Heart right ventricle (tissue), 16 donors: Measurements from ENCODE around the gene TRPV5. TPM values are rescaled to one million over a fixed set of nuclear protein-coding genes. Genes with fewer than 3 reads are reported as not detected.

Experiments used
- ATAC-seq, 8 donors: fragments of 200-7000 bp; cut with Tn5 transposase; one replicate each; pipeline ENCODE4 v1.9.1; 2020; ENCODE audit warnings: mild to moderate bottlenecking in 8 of 8, moderate library complexity in 8 of 8, moderate number of reproducible peaks in 1 of 8
- DNase-seq, 2 donors: peaks; one replicate each; pipeline ENCODE4 v3.0.0-alpha.2; 2020
- H3K27ac ChIP-seq, 10 donors: fragments of 200-600 bp; sonication (generic) in 2 of 10; one replicate each; pipeline versions ENCODE4 v1.5.0 to v1.8.0; 2020 to 2022; ENCODE audit warnings: mild to moderate bottlenecking in 3 of 10
- H3K27me3 ChIP-seq, 7 donors: fragments of 200-600 bp; one replicate each; pipeline ENCODE4 v1.8.0; 2021 to 2022; ENCODE audit warnings: mild to moderate bottlenecking in 2 of 7
- H3K36me3 ChIP-seq, 9 donors: fragments of 200-600 bp; sonication (generic) in 1 of 9; one replicate each; pipeline versions ENCODE4 v1.5.0 to v1.8.0; 2020 to 2022; ENCODE audit warnings: mild to moderate bottlenecking in 2 of 9
- H3K4me1 ChIP-seq, 9 donors: fragments of 200-600 bp; sonication (generic) in 1 of 9; one replicate each; pipeline versions ENCODE4 v1.5.0 to v1.8.0; 2020 to 2022; ENCODE audit warnings: mild to moderate bottlenecking in 4 of 9
- H3K4me3 ChIP-seq, 10 donors: fragments of 200-600 bp; sonication (generic) in 2 of 10; one replicate each; pipeline versions ENCODE4 v1.5.0 to v1.8.0; 2020 to 2022; ENCODE audit warnings: mild to moderate bottlenecking in 7 of 10, moderate library complexity in 2 of 10
- H3K9me3 ChIP-seq, 11 donors: fragments of 200-600 bp in 10 of 11; sonication (generic) in 2 of 11; one replicate each; pipeline versions ENCODE4 v1.5.0 to v1.8.0; 2013 to 2022; ENCODE audit warnings: mild to moderate bottlenecking in 2 of 11, control low read depth in 1 of 11, moderate library complexity in 1 of 11
- CTCF ChIP-seq, 9 donors: fragments of 200-600 bp; sonication (generic) in 2 of 9; IDR thresholded peaks; one replicate each; pipeline versions ENCODE4 v1.5.0 to v1.8.0; 2021 to 2022; ENCODE audit warnings: antibody characterized with exemption in 9 of 9, mild to moderate bottlenecking in 5 of 9, moderate library complexity in 1 of 9
- WGBS, 2 donors: extraction: QIAGEN DNeasy Blood & Tissue Kit; methylation state at CpG; one replicate each; pipeline ENCODE4 v1.1.7; 2013; ENCODE audit warnings: inconsistent platforms in 1 of 2; 5-methylcytosine and 5-hydroxymethylcytosine counted together
- intact Hi-C, 10 donors: fragments of 100-400 bp; cut with DNase I; formaldehyde crosslinking; loops; one replicate each; pipeline versions ENCODE4 v1.11.1 to v1.14.2; 2022
- polyA plus RNA-seq, 2 donors: library from polyadenylated mRNA; stranded (reverse); fragments of 200-250 nt; gene quantifications; one replicate each; pipeline ENCODE4 v1.2.3, GENCODE V29; 2013
- total RNA-seq, 10 donors: library from RNA; stranded (reverse); fragmentation: NEBNext Ultra II Directional in 3 of 10; extraction: Animal tissue kit (Norgen Biotek cat#: 25700) in 3 of 10; gene quantifications; one replicate each; pipeline versions ENCODE4 v1.2.1 to v1.2.4, GENCODE V29; 2021 to 2023
- donor health status: Arrhythmogenic right ventricular cardiomyopathy.
- donor health status: ischemic (EF 13 %, LVEDD 7.1; RV severe dilation, severe dysfunction).
- donor health status: healthy with polysubstance abuse.
- donor health status: DM: no; HTN: yes; CAD: no.
- donor health status: DM: no; HTN: no; CAD: no.
- donor health status: ischemic (EF 25% LVEDD 6.9; RV normal size, moderate dysfunction).
- donor health status: ischemic (EF 25% LVEDD 5.7; RV mildly dilated, moderate dysfunction).
- donor health status: healthy.
- donor health status: DM: yes; HTN: yes; CAD: no.
- donor health status: Ischemic cardiomyopathy.
- donor health status: ischemic (EF 35%, LVEDD 5.7; RV mildly dilated, moderate dysfunction).
- donor health status: nonischemic (EF 11% LVEDD 7.7; RV severe dilation, severe dysfunction).
- donor health status: DM: yes; HTN: yes; CAD: no.
- donor health status: PGD.
- donor health status: ischemic (EF 29% LVEDD 5.4; RV normal size, mild dysfunction).
- donor health status: nonischemic (EF 23%, LVEDD 6.1; RV moderate dilation, normal function).

TRPV5 gene
- total and polyA plus RNA-seq, 12 donors = not detected

- H3K4me3 ChIP-seq = no peak overlapping the region
- H3K4me1 ChIP-seq = peaks cover 0 to 10% (median 0%) of the 10 kb centered on the region in 9 donors
- H3K9me3 ChIP-seq = no peaks in the 10 kb centered on the region
- no peak for TF ChIP-seq CTCF (IDR thresholded peaks at IDR 0.05)
- 29 to 37% methylated on average over 10 of the region's 10 CpGs for WGBS, 2 donors
- H3K27ac ChIP-seq = no peak overlapping the region
- intact Hi-C loops = no loop called here
- peaks cover 0 to 6% (median 0%) of the 10 kb centered on the region in 7 donors for H3K27me3 ChIP-seq
- H3K36me3 ChIP-seq = no peaks in the 10 kb centered on the region
- ATAC-seq (peak in 1 of 8 donors; percentile 21), DNase-seq (no peak)
These were observed 7.5 kb upstream of the TRPV5 start for GRCh38 chr7:142940966-142941535.

GRCh38 chr7:142939226-142939910, 5.8 kb upstream of the TRPV5 start, which contains the start of gene LLCFC1:
TSS of gene LLCFC1 (plus strand) at chr7:142939484. CDS start at chr7:142939622, 138 bp downstream.
- DNase-seq = no peak
- intact Hi-C loops = no loop called here
- TF ChIP-seq CTCF (IDR thresholded peaks at IDR 0.05) = no peak
- Histone ChIP-seq H3K4me3 (no peak within 1 kb of the TSS), H3K27ac (no peak within 1 kb of the TSS), H3K9me3 (no peaks in the 10 kb centered on the region), H3K27me3 (peaks cover 0 to 6% (median 0%) of the 10 kb centered on the region in 7 donors), H3K36me3 (no peaks in the 10 kb centered on the region), H3K4me1 (peaks cover 0 to 10% (median 0%) of the 10 kb centered on the region in 9 donors)
- 64 to 74% methylated on average over 10 of the region's 10 CpGs for WGBS, 2 donors
- no peak for ATAC-seq

- ATAC-seq = no peak
- no peak for DNase-seq
- Histone ChIP-seq H3K36me3 (no peaks in the 10 kb centered on the region), H3K9me3 (no peaks in the 10 kb centered on the region), H3K4me1 (peaks cover 0 to 10% (median 0%) of the 10 kb centered on the region in 9 donors), H3K27me3 (peaks cover 0 to 12% (median 0%) of the 10 kb centered on the region in 7 donors), H3K27ac (no peak overlapping the region), H3K4me3 (no peak overlapping the region)
- TF ChIP-seq CTCF (IDR thresholded peaks at IDR 0.05) = no peak
- WGBS, 2 donors = 96 to 97% methylated on average over 4 of the region's 4 CpGs
- intact Hi-C loops = no loop called here
These were observed 5.1 kb upstream of the TRPV5 start for GRCh38 chr7:142938611-142939010.

GRCh38 chr7:142935941-142936565, 2.5 kb upstream of the TRPV5 start:
- Histone ChIP-seq H3K4me1 (peaks cover 0 to 7% (median 0%) of the 10 kb centered on the region in 9 donors), H3K4me3 (no peak overlapping the region), H3K27me3 (peaks cover 0 to 13% (median 0%) of the 10 kb centered on the region in 7 donors), H3K36me3 (no peaks in the 10 kb centered on the region), H3K27ac (no peak overlapping the region), H3K9me3 (no peaks in the 10 kb centered on the region)
- no peak for ATAC-seq
- DNase-seq = no peak
- TF ChIP-seq CTCF (IDR thresholded peaks at IDR 0.05) = no peak
- 85 to 86% methylated on average over 12 of the region's 12 CpGs for WGBS, 2 donors
- intact Hi-C loops = no loop called here
